OCI-LY1 (cell line): Measurements from ENCODE around the gene PLXNA2.

ENCODE experiments used
- CTCF ChIP-seq: fragments of 200-600 bp; sonication (generic), shearing (Covaris generic); IDR thresholded peaks from 2 replicates; pipeline ENCODE4 v1.5.1; 2017; ENCODE audit warnings: mild to moderate bottlenecking, antibody characterized with exemption, low read length, moderate library complexity, mixed read lengths
- EZH2 ChIP-seq: fragments of 200-600 bp; sonication (generic), shearing (Covaris generic); IDR thresholded peaks from 2 replicates; pipeline ENCODE4 v1.8.0; 2017; ENCODE audit warnings: borderline replicate concordance, mixed run types, mild to moderate bottlenecking, antibody characterized with exemption, low read length, moderate library complexity, mixed read lengths

GRCh38 chr1:208205216-208206013 lies 38.8 kb downstream of the PLXNA2 start:
- TF ChIP-seq CTCF (no peak), EZH2 (no peak)
